ENCODE data around the gene SNX9.
"Not testable (repeated sequence)": the region's sequence is repeated elsewhere in the genome, so short reads cannot be mapped to it uniquely, and the experiment has no call there.

Gene SNX9

GRCh38 chr6:157823001-157823527 is at the start of gene SNX9:
Gene SNX9, plus strand, starts transcription at chr6:157823246. Its CDS starts 189 bp downstream, at chr6:157823435.
- DNase-seq (ENCODE audit: low read depth in 2 of 2, low spot score in 1 of 2) = peak in 1 of 2 donors; percentile 53

GRCh38 chr6:157773248-157773773 is 49.7 kb upstream of the SNX9 start:
- DNase-seq (ENCODE audit: low read depth in 2 of 2, low spot score in 1 of 2) = no peak

- no peak for DNase-seq (ENCODE audit: low read depth in 2 of 2, low spot score in 1 of 2)
Measured at GRCh38 chr6:157774153-157775135, 48.6 kb upstream of the SNX9 start.

GRCh38 chr6:157775376-157775775 is 47.7 kb upstream of the SNX9 start:
- no peak for DNase-seq (ENCODE audit: low read depth in 2 of 2, low spot score in 1 of 2)

- DNase-seq (ENCODE audit: low read depth in 2 of 2, low spot score in 1 of 2) = no peak
Measured at GRCh38 chr6:157777344-157777743, 45.7 kb upstream of the SNX9 start.

- DNase-seq (ENCODE audit: low read depth in 2 of 2, low spot score in 1 of 2) = no peak
Measured at GRCh38 chr6:157778719-157779118, 44.3 kb upstream of the SNX9 start.

- no peak for DNase-seq (ENCODE audit: low read depth in 2 of 2, low spot score in 1 of 2)
Measured at GRCh38 chr6:157779705-157780604, 43.1 kb upstream of the SNX9 start.

GRCh38 chr6:157785636-157786035 is 37.4 kb upstream of the SNX9 start:
- DNase-seq (ENCODE audit: low read depth in 2 of 2, low spot score in 1 of 2) = no peak

GRCh38 chr6:157786221-157786620 is 36.8 kb upstream of the SNX9 start:
- DNase-seq (ENCODE audit: low read depth in 2 of 2, low spot score in 1 of 2) = no peak

- no peak for DNase-seq (ENCODE audit: low read depth in 2 of 2, low spot score in 1 of 2)
Measured at GRCh38 chr6:157787080-157787479, 36.0 kb upstream of the SNX9 start.

GRCh38 chr6:157788180-157788579 is 34.9 kb upstream of the SNX9 start:
- no peak for DNase-seq (ENCODE audit: low read depth in 2 of 2, low spot score in 1 of 2)

GRCh38 chr6:157789297-157789696 is 33.7 kb upstream of the SNX9 start:
- no peak for DNase-seq (ENCODE audit: low read depth in 2 of 2, low spot score in 1 of 2)

GRCh38 chr6:157789861-157790260 is 33.2 kb upstream of the SNX9 start:
- no peak for DNase-seq (ENCODE audit: low read depth in 2 of 2, low spot score in 1 of 2)

GRCh38 chr6:157790548-157791160 is 32.4 kb upstream of the SNX9 start:
- DNase-seq (ENCODE audit: low read depth in 2 of 2, low spot score in 1 of 2) = no peak

GRCh38 chr6:157791450-157791849 is 31.6 kb upstream of the SNX9 start:
- no peak for DNase-seq (ENCODE audit: low read depth in 2 of 2, low spot score in 1 of 2)

GRCh38 chr6:157792671-157793070 is 30.4 kb upstream of the SNX9 start:
- no peak for DNase-seq (ENCODE audit: low read depth in 2 of 2, low spot score in 1 of 2)

GRCh38 chr6:157794012-157794411 is 29.0 kb upstream of the SNX9 start:
- not testable (repeated sequence) for DNase-seq (ENCODE audit: low read depth in 2 of 2, low spot score in 1 of 2)

GRCh38 chr6:157795841-157796240 is 27.2 kb upstream of the SNX9 start:
- no peak for DNase-seq (ENCODE audit: low read depth in 2 of 2, low spot score in 1 of 2)

- DNase-seq (ENCODE audit: low read depth in 2 of 2, low spot score in 1 of 2) = no peak
Measured at GRCh38 chr6:157798851-157799250, 24.2 kb upstream of the SNX9 start.

- not testable (repeated sequence) for DNase-seq (ENCODE audit: low read depth in 2 of 2, low spot score in 1 of 2)
Measured at GRCh38 chr6:157799561-157799960, 23.5 kb upstream of the SNX9 start.

All from stimulated activated CD8-positive, alpha-beta memory T cell treated with anti-CD3 and anti-CD28 coated beads, Interleukin-4, amount 100 ng/mL, for 4 hours (primary cell).